ENCODE measurements around the gene GNMT.

- TF ChIP-seq CTCF (IDR thresholded peaks at IDR 0.05) (no peak), POLR2A (IDR thresholded peaks at IDR 0.05) (no peak)
Measured at GRCh38 chr6:43005844-43006243, 45.3 kb downstream of the GNMT start.

All from esophagus squamous epithelium (tissue), 4 donors.